ENCODE measurements around the gene UBP1.

DNA sequence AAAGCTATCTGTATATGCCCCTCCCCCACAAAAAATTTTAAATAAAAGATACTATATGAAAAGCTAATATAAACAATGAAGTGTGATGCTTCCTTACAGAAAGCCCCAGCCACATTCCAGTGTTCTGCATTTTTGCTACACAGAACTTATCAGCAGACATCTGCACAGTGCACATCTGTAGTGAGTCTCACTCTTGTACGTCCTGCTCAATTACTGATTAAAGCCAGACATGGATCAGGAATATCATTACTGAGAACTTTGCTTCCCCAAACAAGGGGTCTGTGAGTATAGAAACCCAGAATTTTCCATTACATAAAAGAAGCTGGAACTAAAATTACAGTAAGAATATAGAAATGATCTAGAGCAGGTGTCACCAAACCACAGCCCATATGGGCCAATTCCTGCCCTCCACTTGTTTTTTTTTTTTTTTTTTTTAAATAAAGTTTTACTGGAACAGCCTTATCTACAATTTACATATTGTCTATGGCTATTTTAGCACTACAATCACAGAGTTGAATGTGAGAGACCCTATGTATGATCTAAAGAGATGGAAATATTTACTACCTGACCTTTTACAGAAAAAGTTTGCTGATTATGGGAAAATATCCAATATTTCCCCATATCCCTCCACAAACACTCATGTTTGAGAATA is 45.7 kb downstream of the UBP1 start:
- TF ChIP-seq EZH2 (IDR thresholded peaks at IDR 0.05; ENCODE audit: low read depth) (no peak), CTCF (conservative IDR thresholded peaks at IDR 0.05) (no peak)

Data from PC-9 (cell line).